GM03348 (cell line): ENCODE results near the gene GNB5.
"Not testable (repeated sequence)": the region's sequence is repeated elsewhere in the genome, so short reads cannot be mapped to it uniquely, and the experiment has no call there.

Experiments
- DNase-seq: peaks from one replicate; pipeline ENCODE4 v3.0.0; 2012; ENCODE audit warnings: low spot score

GNB5 gene

DNA sequence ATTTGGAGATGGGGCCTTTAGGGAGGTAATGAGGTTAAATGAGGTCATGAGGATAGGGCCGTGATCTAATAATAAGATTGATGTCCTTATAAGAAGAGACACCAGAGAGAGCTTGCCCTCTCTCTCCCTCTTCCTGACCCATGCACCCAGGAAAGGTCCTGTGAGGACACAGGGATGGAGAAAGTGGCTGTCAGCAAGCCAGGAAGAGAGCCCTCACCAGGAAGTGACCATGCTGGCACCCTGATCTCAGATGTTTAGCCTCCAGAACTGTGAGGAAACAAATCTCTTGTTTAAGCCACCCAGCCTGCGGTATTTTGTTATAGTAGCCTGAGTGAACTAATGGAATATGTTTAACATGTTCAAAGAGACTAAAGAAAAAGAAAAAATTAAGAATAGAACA lies 15.3 kb upstream of the GNB5 start:
- no peak for DNase-seq

DNA sequence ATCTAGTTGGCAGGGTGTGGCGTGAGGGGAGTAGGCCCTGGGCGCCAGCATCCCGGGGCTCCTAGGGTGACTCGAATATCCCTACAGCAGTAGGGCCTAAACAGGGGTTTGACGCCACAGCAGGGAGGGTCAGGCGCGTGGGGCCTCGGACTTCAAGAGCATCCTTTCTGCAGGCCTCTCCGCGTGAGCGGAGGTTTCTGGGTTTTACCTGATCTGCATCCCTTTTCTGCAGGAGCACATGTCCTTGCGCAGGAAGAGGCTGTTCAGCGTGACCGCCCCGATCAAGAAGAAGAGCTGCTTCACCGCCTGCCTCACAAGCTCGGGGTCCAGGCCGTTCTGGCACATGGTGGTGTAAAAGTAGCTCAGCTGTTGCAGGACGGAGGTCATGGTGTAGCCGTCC lies 13.5 kb upstream of the GNB5 start:
- DNase-seq: no peak

DNA sequence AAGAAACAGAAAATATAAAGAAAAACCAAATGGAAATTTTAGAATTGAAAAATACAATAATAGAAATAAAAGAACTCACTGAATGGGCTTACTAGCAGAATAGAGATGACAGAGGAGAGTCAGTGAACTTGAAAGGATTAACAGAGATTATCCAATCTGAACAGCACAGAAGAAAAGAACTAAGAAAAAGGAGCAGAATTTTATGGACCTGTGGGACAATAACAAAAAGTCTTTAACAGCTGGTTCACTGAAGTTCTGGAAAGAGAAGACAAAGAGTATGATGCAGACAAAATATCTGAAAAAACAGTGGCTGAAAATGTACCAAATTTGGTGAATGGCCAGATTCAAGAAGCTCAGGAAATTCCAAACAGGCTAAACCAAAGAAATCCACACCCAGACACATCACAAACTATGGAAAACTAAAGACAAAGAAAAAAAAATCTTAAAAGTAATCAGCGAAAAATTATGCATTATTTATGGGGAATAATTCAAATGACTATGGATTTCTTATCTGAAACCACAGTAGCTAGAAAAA lies 9.7 kb upstream of the GNB5 start:
- peak; percentile 41 for DNase-seq

DNA sequence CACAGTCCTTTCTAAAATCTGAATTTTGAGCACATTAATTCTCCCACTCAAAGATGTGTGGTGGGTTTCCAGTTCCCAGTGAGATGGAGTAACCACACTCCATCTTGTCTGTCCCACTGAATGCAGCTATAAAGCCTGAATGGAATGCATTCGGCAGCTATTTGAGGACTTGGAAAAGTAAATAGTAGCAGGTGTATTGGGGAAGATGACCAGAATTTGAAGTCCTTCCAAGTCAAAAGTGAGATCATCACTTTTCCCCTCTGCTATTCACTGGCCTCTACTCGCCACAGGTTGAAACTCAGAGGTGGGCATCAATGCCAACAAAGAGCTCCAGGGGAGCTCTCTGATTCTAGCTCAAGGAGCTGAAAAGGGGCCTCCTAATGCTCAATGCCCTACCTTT lies 8.1 kb upstream of the GNB5 start:
- no peak for DNase-seq

DNA sequence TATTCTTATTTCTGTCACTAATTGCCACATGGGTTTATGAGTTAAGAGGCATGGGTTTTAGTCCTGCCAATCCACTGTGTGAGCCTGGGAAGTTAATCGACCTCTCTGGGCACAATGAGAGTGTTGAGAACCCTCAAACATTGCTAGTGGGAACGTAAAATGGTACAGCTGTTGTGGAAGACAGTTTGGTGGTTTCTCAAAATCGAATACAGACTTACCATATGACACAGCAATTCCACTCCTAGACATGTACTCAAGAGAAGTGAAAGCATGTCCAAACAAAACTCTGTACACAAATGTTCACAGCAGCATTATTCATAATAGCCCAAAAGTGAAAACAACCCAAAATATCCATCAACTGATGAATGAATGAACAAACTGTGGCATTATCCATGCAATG lies 5.7 kb upstream of the GNB5 start:
- DNase-seq: no peak

DNA sequence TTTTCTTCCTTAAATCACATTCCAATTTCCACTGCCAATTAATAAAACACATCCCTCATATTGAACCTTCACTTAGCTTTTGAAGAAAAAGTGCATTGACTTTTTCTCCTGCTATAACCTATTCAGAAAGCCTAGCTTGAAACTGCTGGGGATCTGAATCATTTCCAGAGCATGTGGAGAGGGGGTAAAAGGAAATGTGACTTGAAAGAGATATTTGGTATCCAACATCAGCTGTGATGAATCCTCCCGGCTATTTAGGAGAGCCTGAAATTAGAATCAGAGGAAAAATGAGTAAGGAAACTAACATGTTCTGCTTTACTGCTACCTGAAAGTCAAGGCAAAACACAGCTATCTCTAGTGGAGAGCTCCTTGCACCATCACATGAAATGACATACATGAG lies 2.6 kb upstream of the GNB5 start:
- DNase-seq: peak; percentile 11

DNA sequence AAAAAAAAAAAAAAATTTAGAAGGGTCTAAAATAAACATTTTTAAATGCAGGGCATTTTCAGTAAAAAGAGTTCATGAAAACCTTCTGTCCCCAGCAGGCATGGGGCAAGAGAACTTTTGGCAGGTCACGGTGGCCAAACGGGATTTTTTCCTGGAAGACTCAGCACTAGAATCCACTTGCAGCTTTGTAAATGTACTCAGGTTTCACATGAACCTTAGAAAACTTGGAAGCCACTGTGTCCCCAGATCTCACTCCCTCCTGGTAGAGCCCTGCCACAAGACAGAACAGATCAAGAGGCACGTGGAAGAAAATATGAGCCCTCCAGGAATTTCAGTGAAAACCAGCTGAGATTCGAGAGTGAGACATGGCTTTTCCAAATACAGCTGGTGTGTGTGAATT lies 2.1 kb upstream of the GNB5 start:
- peak; percentile 10 for DNase-seq

DNA sequence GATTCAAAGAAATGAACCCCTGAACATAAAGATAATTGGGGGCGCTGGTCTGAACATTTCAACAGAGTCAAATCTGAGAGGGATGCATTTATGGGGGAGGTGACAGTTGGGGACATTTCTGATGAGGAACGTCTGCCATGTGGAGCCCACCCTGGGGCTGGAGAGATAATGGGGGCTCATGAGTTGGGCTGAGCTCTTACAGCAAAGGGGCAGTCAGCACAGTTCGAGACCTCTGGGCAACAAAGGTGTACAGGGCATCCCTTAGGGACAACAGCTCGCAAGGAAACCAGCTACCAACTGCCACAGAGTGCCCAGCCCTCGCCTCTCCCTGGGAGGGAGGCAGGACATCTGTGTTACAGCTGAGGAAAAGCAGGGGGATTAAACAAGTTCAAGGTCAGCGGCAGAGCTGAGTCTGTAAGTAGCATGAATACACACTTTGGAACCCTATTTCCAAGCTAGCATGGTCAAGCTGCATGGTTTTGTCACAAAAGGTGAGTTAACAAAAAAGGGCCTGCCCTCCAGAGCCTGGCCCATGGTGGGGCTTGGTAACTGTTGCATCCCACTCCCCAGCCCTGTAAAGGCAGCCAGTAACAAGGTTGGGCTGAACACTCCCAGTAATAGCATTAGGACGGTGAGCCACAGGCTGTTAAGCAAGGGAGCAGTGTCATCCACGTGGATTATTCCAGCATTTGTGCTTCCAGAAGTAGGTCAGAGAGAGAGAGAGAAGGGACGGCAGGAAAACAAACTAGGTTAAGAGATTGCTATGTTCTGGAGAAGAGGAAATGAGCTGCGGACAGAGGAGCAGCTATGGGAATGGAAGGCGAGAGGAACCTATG lies 4.3 kb downstream of the GNB5 start:
- DNase-seq: no peak

DNA sequence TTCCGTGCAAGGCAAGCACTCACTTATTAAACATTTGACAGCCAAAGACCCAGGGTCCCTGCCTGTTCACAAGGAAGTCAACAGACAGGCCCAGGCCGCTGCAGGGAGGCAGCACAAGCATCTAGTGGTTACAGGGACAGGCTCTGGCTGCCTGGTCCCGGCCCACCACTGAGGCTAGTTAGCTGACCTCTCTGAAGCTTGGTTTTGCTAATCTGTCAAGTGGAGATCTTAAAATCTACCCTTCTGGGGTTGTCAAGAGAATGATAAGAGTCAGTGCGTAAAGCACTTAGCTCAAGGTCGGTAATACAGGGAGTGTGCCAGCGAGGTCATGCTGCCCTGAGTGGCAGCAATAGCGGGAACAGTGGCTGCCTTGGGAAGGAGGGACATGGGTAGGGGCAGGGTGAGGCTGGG lies 6.0 kb downstream of the GNB5 start:
- no peak for DNase-seq

DNA sequence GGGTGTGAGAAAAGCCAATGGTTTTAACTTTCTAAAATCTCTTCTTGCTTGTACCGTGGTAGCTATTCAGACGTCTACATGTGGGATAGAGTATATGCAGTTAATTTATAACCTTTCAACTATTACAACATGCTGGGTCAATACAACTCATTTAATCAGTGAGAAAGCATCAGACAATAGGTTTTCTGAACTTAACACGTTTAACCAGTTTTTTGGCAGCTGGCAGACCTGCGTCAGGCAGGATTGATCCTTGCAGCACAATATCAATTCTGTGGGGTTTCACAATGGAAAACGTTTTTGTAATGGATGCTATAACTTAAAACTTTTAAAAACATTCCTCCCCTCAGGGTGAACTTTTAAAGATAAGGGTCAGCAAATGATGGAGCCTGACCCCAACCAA lies 6.5 kb downstream of the GNB5 start:
- DNase-seq: no peak

DNA sequence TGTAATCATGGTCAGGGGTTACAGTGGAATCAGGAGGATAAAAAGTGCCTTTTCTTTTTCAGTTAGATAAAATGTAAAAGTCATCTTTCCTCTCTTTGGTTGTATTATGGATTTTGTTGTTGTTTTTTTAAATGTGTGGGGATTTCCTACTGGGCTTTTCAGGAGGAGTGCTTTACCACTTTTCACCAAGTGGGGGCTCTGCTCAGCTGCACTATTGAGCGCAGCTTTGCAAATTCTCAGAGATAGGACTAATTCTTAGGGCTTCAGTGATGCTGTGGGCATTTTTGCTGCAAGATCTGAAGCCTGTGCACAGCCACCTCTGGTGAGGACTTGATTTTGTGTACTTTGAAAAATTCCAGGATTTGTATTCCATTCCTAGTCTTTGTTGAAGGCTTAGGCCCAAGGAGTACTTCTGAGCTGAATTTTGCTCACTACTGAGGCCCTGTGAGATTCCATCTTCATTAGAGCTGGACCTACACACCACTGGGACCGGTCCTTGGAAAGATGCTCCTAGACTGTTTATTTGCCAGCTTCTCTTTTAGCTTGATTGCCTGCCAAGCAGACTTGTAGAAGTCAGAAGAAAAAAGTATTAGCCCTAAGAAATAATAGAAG lies 7.5 kb downstream of the GNB5 start:
- peak; percentile 73 for DNase-seq

DNA sequence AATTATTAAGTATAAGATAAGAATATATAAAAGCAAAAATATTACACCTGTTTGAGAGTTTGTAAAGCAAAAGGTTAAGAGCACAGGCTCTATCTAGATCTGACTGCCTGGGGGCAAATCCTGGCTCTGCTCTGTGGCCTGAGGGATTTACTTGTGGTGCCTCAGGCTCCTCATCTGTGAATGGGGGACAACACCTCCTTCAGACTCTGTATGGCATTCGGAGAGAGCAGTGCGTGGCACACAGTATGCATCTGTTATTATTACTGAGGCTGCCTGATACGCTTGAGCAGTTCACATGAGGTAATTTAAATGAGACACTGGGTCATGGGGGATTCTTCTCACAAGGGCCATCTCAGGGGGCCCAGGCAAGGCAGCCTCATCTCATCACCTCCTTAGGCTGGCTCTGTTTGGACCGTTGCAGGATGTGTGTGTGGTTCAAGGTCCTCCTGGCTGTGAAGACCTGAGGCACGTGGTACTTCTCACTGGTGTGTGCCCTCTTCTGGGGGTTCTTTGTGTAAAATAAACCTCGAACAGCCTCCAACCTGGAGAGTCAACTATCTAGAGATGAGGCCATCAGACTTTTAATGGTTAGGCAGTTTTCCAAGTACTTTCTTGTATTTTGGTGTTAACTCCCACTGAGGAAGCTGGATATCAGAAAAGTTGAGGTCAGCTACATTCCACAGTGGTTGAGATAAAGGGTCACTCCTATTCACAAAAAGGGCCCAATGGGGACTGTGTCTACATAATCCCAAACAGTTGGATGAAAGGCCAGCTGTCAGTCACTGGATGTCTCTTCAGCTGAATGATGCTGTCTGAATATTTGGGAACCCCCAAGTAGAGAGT lies 9.0 kb downstream of the GNB5 start:
- no peak for DNase-seq

DNA sequence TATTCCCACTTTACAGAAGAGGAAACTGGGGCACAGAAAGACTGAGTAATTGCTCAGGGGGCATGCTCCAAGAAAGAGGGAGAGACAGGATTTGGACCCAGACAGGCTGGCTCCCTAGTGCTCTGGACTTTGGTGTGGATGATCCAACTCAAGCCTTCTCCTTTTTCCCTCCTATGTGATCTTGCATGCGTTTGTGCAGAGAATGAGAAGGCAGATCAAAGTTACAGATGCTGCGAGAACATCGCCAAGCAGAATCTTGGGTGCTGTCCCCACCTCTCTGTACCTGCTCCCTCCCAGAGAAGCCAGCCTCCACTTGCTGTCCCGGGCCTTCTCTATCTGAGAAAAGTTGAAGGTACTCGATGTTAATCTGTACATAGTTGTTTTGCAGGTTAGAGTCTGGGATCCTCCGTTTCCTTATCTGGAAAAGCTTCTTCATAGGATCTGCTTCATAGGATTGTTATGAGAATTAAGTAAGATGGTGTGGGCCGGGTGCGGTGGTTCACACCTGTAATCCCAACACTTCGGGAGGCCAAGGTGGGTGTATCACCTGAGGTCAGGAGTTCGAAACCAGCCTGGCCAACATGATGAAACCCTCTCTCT lies 10.2 kb downstream of the GNB5 start:
- no peak for DNase-seq

DNA sequence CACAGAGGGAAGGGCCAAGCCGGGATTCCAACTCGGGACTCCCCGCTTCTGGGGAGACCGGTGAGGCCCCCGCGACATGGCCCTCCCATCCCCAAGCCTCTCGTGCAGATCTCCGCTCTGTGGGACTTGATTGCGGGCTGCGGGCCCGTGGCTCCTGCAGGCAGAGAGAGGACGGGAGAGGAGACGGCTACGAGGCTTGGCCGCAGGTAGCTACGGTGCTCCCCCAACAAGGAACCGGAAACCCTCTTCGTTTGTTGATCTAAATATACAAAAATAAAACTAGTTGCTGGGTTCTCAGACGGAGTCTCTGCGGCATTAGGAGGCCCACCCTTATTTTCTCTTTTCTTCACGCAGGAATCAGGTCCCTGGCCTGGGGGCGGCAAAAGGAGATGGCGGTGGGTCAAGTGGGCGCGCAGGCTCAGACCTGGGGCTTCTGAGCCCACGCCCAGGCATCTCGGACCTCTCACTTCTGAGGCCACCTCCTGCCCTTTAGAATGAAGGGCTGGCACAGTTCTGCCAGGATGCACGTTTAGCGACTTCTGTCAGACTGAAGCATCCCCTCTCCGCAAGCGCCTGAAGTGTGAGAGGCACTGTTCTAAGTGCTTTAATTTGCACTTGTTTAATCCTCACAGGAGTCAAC lies 10.9 kb downstream of the GNB5 start:
- DNase-seq: no peak

DNA sequence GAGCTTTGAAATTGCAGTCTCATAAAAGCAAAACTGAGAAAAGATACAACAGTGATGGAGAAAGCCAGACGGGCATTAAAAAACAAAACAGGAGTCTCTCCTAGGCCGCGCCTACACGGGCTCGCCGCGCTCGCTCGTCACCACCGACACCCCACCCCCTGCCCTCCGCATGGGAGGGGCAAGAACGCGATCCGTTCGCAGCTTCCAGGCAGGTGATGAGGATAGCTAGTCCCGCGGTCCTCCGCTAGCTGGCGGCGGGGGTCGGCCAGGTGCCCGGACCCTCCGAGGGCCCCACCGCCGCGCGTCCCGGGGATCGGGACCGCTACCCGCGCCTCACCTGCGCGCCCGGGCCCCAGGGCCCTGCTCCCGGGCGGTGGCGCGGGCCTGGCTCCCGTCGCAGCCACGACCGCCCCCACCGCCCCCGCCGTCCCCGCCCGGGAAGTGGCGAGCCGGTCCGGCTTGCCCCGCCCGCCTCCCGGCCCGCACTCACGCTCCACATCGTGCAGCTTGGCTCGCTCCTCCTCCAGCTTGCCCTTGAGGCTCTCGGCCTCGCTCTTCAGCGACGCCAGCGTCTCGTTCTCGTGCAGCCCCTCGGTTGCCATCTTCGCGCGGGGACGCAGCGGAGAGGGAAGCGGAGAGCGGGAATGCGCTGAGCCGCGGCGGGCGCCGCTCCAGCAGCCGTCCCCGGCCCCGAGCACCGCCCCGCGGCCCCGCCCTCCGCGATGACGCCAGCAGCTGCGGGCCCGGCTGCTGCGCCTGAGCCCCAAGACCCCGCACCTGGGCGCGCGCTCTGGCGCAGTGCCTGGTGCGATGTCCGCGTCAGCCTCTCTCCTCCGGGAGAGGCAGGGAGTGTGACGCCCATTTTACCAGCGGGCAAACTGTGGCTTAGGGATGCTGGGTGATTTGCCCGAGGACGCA lies 11.7 kb downstream of the GNB5 start:
- DNase-seq: peak; percentile 95

DNA sequence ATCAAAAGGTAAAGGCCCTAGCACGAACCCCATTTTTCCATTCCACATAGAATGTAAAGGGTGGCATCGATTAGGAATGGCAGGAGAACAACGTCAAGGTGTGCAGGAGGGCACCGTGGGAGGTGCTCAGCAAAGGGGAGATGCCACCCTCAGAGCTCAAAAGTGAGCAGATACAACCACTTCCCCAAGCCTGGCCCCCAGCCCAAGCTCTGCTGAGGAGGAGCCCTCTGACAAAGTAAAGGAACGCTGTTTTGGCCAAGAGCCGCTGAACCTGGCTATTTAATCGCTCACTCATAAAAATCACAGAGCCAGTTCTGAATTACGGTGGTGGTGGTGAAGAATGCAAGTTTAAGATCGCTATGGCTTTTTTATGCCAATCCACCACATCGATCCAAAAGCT lies 12.4 kb downstream of the GNB5 start:
- peak; percentile 17 for DNase-seq

DNA sequence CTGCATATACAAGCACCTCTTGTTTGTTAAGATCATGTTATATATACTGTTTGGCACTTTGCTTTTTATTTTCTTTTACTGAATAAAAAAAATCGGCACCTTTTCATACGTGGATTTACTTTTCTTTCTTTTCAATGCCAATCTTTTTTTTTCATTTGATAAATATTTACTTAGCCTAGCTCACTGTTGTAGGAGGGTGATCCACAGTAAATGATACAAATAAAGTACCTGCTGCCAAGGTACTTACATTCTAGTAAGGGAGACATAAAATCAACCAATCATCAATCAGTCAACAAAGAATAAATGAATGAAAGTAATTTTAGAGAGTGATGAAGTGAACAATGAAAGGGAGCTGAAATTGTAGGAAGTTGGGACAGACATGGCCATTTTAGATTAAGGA lies 18.3 kb downstream of the GNB5 start:
- no peak for DNase-seq

DNA sequence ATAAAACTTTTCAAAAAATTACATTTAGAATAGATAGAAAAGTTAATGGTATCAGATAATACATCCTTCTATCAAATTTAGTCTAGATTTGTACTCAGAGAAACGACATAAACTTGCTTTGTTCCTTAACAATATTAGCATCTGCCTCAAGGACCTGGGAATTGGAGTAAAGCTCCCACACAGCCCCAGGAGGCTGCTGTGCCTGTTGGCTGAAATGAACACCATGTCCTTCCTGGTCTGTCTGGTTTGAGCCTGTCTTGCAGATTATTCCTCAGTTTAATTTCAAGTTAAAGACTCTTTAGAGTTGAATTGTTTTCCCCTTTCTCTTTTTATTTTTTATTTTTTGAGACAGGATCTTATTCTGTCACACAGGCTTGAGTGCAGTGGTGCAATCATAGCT lies 19.4 kb downstream of the GNB5 start:
- DNase-seq: no peak

DNA sequence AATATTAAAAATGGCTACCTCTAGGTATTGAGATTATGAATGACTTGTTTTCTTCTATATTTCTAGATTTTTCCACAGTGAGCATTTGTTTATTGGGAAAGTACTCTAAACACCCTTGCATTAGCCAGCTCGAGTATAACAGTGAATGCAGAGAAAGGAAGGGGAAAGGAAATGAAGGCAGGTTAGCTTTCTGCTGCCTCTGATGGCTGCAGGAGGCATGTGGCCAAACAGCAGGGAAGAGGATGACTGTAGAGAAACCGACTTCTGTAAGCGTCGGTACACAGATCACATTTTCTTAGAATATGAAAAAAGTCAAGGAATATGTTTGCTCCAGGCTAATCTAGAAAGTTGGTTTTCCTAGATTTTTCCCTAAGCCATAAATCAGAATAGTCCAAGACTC lies 19.8 kb downstream of the GNB5 start:
- DNase-seq: no peak

DNA sequence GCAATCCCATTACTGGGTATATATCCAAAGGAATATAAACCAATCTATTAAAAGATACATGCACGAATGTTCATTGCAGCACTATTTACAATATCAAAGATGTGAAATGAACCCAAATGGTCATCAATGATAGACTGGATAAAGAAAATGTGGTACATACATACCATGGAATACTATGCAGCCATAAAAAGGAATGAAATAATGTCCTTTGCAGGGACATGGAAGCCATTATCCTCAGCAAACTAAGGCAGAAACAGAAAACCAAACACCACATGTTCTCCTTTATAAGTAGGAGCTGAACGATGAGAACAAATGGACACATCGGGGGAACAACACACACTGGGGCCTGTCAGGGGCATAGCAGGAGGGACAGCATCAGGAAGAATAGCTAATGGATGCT lies 21.0 kb downstream of the GNB5 start:
- DNase-seq: not testable (repeated sequence)
